HEK293 (cell line): ENCODE results near the gene RAD23B.

Source experiments
- CTCF ChIA-PET: fragments of 350-600 bp; formaldehyde crosslinking; extraction: SDS; loops from one replicate; lab custom pipeline; 2021; ENCODE audit warnings: antibody characterized with exemption; lab: Yijun Ruan, JAX
- POLR2A ChIA-PET: fragments of 300-600 bp; formaldehyde crosslinking; extraction: SDS; loops from one replicate; lab custom pipeline; 2020; ENCODE audit warnings: antibody characterized with exemption, inconsistent platforms; lab: Yijun Ruan, JAX
- H3K27ac ChIP-seq: fragments of 200-500 bp; sonication (Bioruptor generic); 2 replicates; pipeline ENCODE4 v1.5.1; 2014; ENCODE audit warnings: low read depth, low read length, control low read depth, inconsistent platforms; ENCODE audit errors: extremely low read depth
- H3K36me3 ChIP-seq, 2 experiments: fragments of 200-500 bp in 1 of 2; sonication (Bioruptor generic) in 1 of 2; 1 replicate in 1 of 2; 2 replicates in 1 of 2; pipeline ENCODE4 v1.5.1; 2014 to 2017; ENCODE audit warnings: inconsistent platforms in 2 of 2, low read length in 2 of 2; ENCODE audit not compliant: control insufficient read depth in 2 of 2, insufficient read depth in 1 of 2
- H3K4me1 ChIP-seq: fragments of 200-500 bp; sonication (Bioruptor generic); 2 replicates; pipeline ENCODE4 v1.5.1; 2014; ENCODE audit warnings: mild to moderate bottlenecking, low read length, inconsistent platforms; ENCODE audit not compliant: control insufficient read depth, insufficient read depth
- H3K4me3 ChIP-seq: 2 replicates; pipeline ENCODE4 v1.5.1; 2011; ENCODE audit warnings: low read depth, mild to moderate bottlenecking, control low read depth, low read length, moderate library complexity
- H3K9me3 ChIP-seq: fragments of 200-500 bp; sonication (Bioruptor generic); 2 replicates; pipeline ENCODE4 v1.5.1; 2014; ENCODE audit warnings: low read depth, low read length, inconsistent platforms; ENCODE audit not compliant: control insufficient read depth, insufficient read depth
- GLIS2 ChIP-seq: fragments of 450-650 bp; formaldehyde crosslinking; IDR thresholded peaks from 2 replicates; pipeline ENCODE4 v1.5.1; 2016; ENCODE audit warnings: missing biosample characterization, missing genetic modification characterization
- HOXD13 ChIP-seq: sonication (generic); formaldehyde crosslinking; IDR thresholded peaks from 2 replicates; pipeline ENCODE4 v1.8.0; 2022; ENCODE audit warnings: missing genetic modification reagents, borderline replicate concordance
- SCRT1 ChIP-seq: fragments of 450-650 bp; formaldehyde crosslinking; IDR thresholded peaks from 2 replicates; pipeline ENCODE4 v1.5.1; 2016; ENCODE audit warnings: missing biosample characterization, missing genetic modification characterization, borderline replicate concordance
- SCRT2 ChIP-seq: fragments of 450-650 bp; formaldehyde crosslinking; IDR thresholded peaks from 2 replicates; pipeline ENCODE4 v1.5.1; 2016; ENCODE audit warnings: missing biosample characterization, missing genetic modification characterization
- ZBTB21 ChIP-seq: fragments of 450-650 bp; formaldehyde crosslinking; IDR thresholded peaks from 2 replicates; pipeline ENCODE4 v1.5.1; 2017; ENCODE audit warnings: missing biosample characterization, missing genetic modification characterization
- ZFHX2 ChIP-seq: fragments of 450-650 bp; formaldehyde crosslinking; conservative IDR thresholded peaks from 2 replicates; pipeline ENCODE4 v1.5.1; 2016; ENCODE audit warnings: missing biosample characterization, missing genetic modification characterization
- ZFP3 ChIP-seq: fragments of 450-650 bp; formaldehyde crosslinking; IDR thresholded peaks from 2 replicates; pipeline ENCODE4 v1.5.1; 2016; ENCODE audit warnings: low read depth, missing biosample characterization, missing genetic modification characterization
- ZNF10 ChIP-seq: fragments of 450-650 bp; formaldehyde crosslinking; IDR thresholded peaks from 2 replicates; pipeline ENCODE4 v1.5.1; 2017; ENCODE audit warnings: missing biosample characterization, missing genetic modification characterization
- ZNF114 ChIP-seq: fragments of 450-650 bp; formaldehyde crosslinking; IDR thresholded peaks from 2 replicates; pipeline ENCODE4 v1.5.0; 2017; ENCODE audit warnings: missing biosample characterization, missing genetic modification characterization
- ZNF223 ChIP-seq: fragments of 450-650 bp; formaldehyde crosslinking; IDR thresholded peaks from 2 replicates; pipeline ENCODE4 v1.5.1; 2016; ENCODE audit warnings: missing biosample characterization, missing genetic modification characterization
- ZNF292 ChIP-seq: fragments of 450-650 bp; formaldehyde crosslinking; IDR thresholded peaks from 2 replicates; pipeline ENCODE4 v1.5.1; 2016; ENCODE audit warnings: low read depth, missing biosample characterization, missing genetic modification characterization, borderline replicate concordance
- ZNF473 ChIP-seq: fragments of 450-650 bp; formaldehyde crosslinking; IDR thresholded peaks from 2 replicates; pipeline ENCODE4 v1.5.1; 2017; ENCODE audit warnings: missing biosample characterization, missing genetic modification characterization
- ZNF510 ChIP-seq: fragments of 450-650 bp; formaldehyde crosslinking; IDR thresholded peaks from 2 replicates; pipeline ENCODE4 v1.5.1; 2018; ENCODE audit warnings: mild to moderate bottlenecking, missing genetic modification characterization, missing biosample characterization; ENCODE audit not compliant: insufficient replicate concordance
- ZNF629 ChIP-seq: fragments of 450-650 bp; formaldehyde crosslinking; IDR thresholded peaks from 2 replicates; pipeline ENCODE4 v1.5.1; 2017; ENCODE audit warnings: missing biosample characterization, missing genetic modification characterization
- ZNF664 ChIP-seq: fragments of 450-650 bp; formaldehyde crosslinking; IDR thresholded peaks from 2 replicates; pipeline ENCODE4 v1.5.1; 2016; ENCODE audit warnings: missing biosample characterization, missing genetic modification characterization
- ZNF843 ChIP-seq: fragments of 450-650 bp; formaldehyde crosslinking; IDR thresholded peaks from 2 replicates; pipeline ENCODE4 v1.5.1; 2016; ENCODE audit warnings: missing biosample characterization, missing genetic modification characterization
- TF ChIP-seq, protein P1 (sequence below): fragments of 450-650 bp; formaldehyde crosslinking; IDR thresholded peaks from 2 replicates; pipeline ENCODE4 v1.5.1; 2016; ENCODE audit warnings: missing biosample characterization, missing genetic modification characterization
- TF ChIP-seq, protein P2 (sequence below): fragments of 450-650 bp; formaldehyde crosslinking; IDR thresholded peaks from 2 replicates; pipeline ENCODE4 v1.5.1; 2016; ENCODE audit warnings: missing biosample characterization, missing genetic modification characterization
- TF ChIP-seq, protein P3 (sequence below): fragments of 450-650 bp; formaldehyde crosslinking; IDR thresholded peaks from 2 replicates; pipeline ENCODE4 v1.5.1; 2017; ENCODE audit warnings: missing biosample characterization, missing genetic modification characterization
- TF ChIP-seq, protein P4 (sequence below): fragments of 450-650 bp; formaldehyde crosslinking; IDR thresholded peaks from 2 replicates; pipeline ENCODE4 v1.5.1; 2016; ENCODE audit warnings: missing biosample characterization, missing genetic modification characterization, low read depth
- TF ChIP-seq, protein P5 (sequence below): fragments of 450-650 bp; formaldehyde crosslinking; conservative IDR thresholded peaks from 2 replicates; pipeline ENCODE4 v1.5.1; 2016; ENCODE audit warnings: low read depth, missing biosample characterization, missing genetic modification characterization

The RAD23B gene

DNA sequence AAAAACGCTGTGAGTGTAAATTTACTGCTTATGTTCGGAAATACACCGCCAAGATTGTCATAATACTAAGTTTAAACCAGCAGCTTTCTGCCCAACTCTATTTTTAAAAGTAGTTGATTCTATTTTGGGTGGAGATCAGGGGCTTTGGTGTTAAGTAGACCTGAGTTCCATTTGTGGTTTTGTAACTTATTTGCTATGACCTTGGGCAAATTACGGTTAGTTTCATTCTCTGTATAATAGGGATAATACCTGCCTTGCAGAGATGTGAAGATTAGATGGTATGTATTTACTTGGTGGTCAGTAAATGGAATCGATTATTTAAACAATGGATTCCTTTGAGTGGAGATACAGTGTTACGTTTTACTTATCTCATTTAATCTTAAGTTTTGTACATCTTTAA is 1.6 kb downstream of the RAD23B start:
- Histone ChIP-seq H3K4me1 (no peaks in the 10 kb centered on the region; the same call in 1 of the 2 replicates), H3K9me3 (no peaks in the 10 kb centered on the region), H3K4me3 (peak overlapping the region; percentile 96), H3K27ac (peak overlapping the region; percentile 96), H3K36me3 (no peaks in the 10 kb centered on the region)
- CTCF ChIA-PET, result no interaction called here
- POLR2A ChIA-PET, result interaction anchor here (1.6 kb wide), 1 partner anchor 11 kb away, joined by 3 read pairs; no protein-coding TSS in a partner anchor
- TF ChIP-seq, protein P1, sequence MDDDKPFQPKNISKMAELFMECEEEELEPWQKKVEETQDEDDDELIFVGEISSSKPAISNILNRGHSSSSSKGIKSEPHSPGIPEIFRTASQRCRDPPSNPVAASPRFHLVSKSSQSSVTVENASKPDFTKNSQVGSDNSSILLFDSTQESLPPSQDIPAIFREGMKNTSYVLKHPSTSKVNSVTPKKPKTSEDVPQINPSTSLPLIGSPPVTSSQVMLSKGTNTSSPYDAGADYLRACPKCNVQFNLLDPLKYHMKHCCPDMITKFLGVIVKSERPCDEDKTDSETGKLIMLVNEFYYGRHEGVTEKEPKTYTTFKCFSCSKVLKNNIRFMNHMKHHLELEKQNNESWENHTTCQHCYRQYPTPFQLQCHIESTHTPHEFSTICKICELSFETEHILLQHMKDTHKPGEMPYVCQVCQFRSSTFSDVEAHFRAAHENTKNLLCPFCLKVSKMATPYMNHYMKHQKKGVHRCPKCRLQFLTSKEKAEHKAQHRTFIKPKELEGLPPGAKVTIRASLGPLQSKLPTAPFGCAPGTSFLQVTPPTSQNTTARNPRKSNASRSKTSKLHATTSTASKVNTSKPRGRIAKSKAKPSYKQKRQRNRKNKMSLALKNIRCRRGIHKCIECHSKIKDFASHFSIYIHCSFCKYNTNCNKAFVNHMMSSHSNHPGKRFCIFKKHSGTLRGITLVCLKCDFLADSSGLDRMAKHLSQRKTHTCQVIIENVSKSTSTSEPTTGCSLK, result no peak
- TF ChIP-seq, protein P2, sequence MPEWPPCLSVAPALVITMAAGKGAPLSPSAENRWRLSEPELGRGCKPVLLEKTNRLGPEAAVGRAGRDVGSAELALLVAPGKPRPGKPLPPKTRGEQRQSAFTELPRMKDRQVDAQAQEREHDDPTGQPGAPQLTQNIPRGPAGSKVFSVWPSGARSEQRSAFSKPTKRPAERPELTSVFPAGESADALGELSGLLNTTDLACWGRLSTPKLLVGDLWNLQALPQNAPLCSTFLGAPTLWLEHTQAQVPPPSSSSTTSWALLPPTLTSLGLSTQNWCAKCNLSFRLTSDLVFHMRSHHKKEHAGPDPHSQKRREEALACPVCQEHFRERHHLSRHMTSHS (tag by site-specific recombination), result no peak
- TF ChIP-seq ZNF664 (tag by site-specific recombination), result peak; percentile 45; the same call in 1 of the 2 replicates
- TF ChIP-seq, protein P3, sequence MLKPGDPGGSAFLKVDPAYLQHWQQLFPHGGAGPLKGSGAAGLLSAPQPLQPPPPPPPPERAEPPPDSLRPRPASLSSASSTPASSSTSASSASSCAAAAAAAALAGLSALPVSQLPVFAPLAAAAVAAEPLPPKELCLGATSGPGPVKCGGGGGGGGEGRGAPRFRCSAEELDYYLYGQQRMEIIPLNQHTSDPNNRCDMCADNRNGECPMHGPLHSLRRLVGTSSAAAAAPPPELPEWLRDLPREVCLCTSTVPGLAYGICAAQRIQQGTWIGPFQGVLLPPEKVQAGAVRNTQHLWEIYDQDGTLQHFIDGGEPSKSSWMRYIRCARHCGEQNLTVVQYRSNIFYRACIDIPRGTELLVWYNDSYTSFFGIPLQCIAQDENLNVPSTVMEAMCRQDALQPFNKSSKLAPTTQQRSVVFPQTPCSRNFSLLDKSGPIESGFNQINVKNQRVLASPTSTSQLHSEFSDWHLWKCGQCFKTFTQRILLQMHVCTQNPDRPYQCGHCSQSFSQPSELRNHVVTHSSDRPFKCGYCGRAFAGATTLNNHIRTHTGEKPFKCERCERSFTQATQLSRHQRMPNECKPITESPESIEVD (tag by site-specific recombination), result 0 out of 2 replicates have a peak, but pooled peaks have one; percentile 2

DNA sequence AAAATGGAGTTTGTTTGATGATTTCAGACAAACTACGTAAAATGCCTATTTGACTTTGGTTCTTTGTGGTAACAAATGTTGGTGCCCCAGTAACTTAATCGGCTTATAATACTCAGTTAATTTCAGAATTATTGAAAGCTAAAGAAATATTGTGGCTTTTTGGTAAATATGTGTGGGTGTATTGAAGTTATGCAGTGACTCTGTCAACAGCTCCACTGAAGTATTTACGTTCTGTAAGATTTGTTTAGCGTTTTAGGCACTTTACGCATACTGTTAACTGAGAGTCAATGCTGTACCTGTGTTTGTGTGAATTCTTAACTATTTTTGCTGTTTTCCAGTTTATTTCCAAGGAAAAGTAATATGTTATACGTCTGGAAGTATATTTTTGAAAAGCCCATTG is 2.2 kb downstream of the RAD23B start:
- Histone ChIP-seq H3K36me3 (no peaks in the 10 kb centered on the region), H3K4me3 (peak overlapping the region; percentile 96), H3K4me1 (peaks cover 3% of the 10 kb centered on the region), H3K27ac (no peak overlapping the region), H3K9me3 (no peaks in the 10 kb centered on the region)
- TF ChIP-seq ZNF292, result no peak
- TF ChIP-seq ZNF114 (tag by site-specific recombination), result no peak
- TF ChIP-seq ZNF10 (tag by site-specific recombination), result no peak
- no peak for TF ChIP-seq GLIS2 (tag by site-specific recombination)
- peak; percentile 23; the same call in 1 of the 2 replicates for TF ChIP-seq ZFHX2 (tag by site-specific recombination)
- TF ChIP-seq ZNF223 (tag by site-specific recombination), result no peak
- ChIA-PET CTCF (interaction anchor here (0.6 to 1.7 kb wide), 5 partner anchors 9 to 1512 kb away, joined by 3 to 7 read pairs (median 4); no protein-coding TSS in a partner anchor), POLR2A (no interaction called here)

DNA sequence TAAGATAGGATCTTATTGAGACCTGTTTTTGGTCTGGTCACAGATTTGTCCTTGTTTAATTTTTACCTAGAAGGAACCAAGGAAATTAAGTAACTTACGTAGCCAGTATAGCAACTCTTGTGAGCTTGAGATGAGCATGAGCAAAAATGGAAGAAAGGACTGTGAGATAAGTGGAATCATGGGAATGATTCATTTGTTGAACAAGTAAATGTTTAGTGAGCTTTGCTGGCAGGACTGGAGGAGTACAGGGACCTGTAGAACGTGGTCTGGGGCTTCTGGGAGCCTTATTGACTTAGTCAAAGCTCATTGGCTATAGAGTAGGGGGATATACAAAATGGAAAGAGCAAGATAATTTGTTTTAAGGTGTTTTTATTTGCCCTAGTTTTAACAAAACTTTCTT is 3.0 kb downstream of the RAD23B start:
- CTCF ChIA-PET, result interaction anchor here (0.6 to 1.8 kb wide), 6 partner anchors 8 to 257 kb away, joined by 3 to 7 read pairs (median 4); no protein-coding TSS in a partner anchor
- POLR2A ChIA-PET, result interaction anchor here (0.7 kb wide), 1 partner anchor 10 kb away, joined by 3 read pairs; no protein-coding TSS in a partner anchor
- H3K4me3 ChIP-seq, result peak overlapping the region; percentile 96

More for the DNA sequence above, 3.0 kb downstream of the RAD23B start:
- Histone ChIP-seq H3K9me3 (no peaks in the 10 kb centered on the region), H3K36me3 (no peaks in the 10 kb centered on the region), H3K4me1 (peaks cover 6% of the 10 kb centered on the region), H3K27ac (no peak overlapping the region)
- TF ChIP-seq, protein P4, sequence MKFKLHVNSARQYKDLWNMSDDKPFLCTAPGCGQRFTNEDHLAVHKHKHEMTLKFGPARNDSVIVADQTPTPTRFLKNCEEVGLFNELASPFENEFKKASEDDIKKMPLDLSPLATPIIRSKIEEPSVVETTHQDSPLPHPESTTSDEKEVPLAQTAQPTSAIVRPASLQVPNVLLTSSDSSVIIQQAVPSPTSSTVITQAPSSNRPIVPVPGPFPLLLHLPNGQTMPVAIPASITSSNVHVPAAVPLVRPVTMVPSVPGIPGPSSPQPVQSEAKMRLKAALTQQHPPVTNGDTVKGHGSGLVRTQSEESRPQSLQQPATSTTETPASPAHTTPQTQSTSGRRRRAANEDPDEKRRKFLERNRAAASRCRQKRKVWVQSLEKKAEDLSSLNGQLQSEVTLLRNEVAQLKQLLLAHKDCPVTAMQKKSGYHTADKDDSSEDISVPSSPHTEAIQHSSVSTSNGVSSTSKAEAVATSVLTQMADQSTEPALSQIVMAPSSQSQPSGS (tag by site-specific recombination), result no peak
- TF ChIP-seq ZNF473 (tag by site-specific recombination) (no peak), ZNF629 (no peak), ZNF510 (tag by site-specific recombination) (no peak), ZFP3 (tag by site-specific recombination) (no peak), SCRT2 (tag by site-specific recombination) (peak; percentile 90), ZBTB21 (tag by site-specific recombination) (no peak), HOXD13 (CRISPR knock-in tag) (no peak), SCRT1 (tag by site-specific recombination) (0 out of 2 replicates have a peak, but pooled peaks have one; percentile 15), ZNF843 (no peak)
- TF ChIP-seq, protein P5, sequence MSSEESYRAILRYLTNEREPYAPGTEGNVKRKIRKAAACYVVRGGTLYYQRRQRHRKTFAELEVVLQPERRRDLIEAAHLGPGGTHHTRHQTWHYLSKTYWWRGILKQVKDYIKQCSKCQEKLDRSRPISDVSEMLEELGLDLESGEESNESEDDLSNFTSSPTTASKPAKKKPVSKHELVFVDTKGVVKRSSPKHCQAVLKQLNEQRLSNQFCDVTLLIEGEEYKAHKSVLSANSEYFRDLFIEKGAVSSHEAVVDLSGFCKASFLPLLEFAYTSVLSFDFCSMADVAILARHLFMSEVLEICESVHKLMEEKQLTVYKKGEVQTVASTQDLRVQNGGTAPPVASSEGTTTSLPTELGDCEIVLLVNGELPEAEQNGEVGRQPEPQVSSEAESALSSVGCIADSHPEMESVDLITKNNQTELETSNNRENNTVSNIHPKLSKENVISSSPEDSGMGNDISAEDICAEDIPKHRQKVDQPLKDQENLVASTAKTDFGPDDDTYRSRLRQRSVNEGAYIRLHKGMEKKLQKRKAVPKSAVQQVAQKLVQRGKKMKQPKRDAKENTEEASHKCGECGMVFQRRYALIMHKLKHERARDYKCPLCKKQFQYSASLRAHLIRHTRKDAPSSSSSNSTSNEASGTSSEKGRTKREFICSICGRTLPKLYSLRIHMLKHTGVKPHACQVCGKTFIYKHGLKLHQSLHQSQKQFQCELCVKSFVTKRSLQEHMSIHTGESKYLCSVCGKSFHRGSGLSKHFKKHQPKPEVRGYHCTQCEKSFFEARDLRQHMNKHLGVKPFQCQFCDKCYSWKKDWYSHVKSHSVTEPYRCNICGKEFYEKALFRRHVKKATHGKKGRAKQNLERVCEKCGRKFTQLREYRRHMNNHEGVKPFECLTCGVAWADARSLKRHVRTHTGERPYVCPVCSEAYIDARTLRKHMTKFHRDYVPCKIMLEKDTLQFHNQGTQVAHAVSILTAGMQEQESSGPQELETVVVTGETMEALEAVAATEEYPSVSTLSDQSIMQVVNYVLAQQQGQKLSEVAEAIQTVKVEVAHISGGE, result no peak
